GM10266 (cell line): ENCODE data around the gene TNIP2.

Experiments used
- DNase-seq: peaks from one replicate; pipeline ENCODE4 v3.0.0; 2012; ENCODE audit errors: extremely low spot score
- CTCF ChIP-seq: IDR thresholded peaks from 2 replicates; pipeline ENCODE4 v1.5.1; 2012; ENCODE audit warnings: mild to moderate bottlenecking, low read depth; ENCODE audit not compliant: control insufficient read depth, insufficient read depth; ENCODE audit errors: missing control alignments

TNIP2 gene

GRCh38 chr4:2792396-2792710 is 36.2 kb upstream of the TNIP2 start:
- TF ChIP-seq CTCF, result no peak
- no peak for DNase-seq

- TF ChIP-seq CTCF, result no peak
- DNase-seq, result no peak
These were observed 35.6 kb upstream of the TNIP2 start for GRCh38 chr4:2791518-2792395.

GRCh38 chr4:2790583-2791517 is 34.7 kb upstream of the TNIP2 start:
- no peak for DNase-seq

GRCh38 chr4:2789793-2790582 is 33.9 kb upstream of the TNIP2 start:
- TF ChIP-seq CTCF, result no peak
- DNase-seq, result no peak

More at GRCh38 chr4:2790583-2791517, 34.7 kb upstream of the TNIP2 start:
- no peak for TF ChIP-seq CTCF

GRCh38 chr4:2789351-2789750 is 33.2 kb upstream of the TNIP2 start:
- no peak for TF ChIP-seq CTCF
- no peak for DNase-seq

DNA sequence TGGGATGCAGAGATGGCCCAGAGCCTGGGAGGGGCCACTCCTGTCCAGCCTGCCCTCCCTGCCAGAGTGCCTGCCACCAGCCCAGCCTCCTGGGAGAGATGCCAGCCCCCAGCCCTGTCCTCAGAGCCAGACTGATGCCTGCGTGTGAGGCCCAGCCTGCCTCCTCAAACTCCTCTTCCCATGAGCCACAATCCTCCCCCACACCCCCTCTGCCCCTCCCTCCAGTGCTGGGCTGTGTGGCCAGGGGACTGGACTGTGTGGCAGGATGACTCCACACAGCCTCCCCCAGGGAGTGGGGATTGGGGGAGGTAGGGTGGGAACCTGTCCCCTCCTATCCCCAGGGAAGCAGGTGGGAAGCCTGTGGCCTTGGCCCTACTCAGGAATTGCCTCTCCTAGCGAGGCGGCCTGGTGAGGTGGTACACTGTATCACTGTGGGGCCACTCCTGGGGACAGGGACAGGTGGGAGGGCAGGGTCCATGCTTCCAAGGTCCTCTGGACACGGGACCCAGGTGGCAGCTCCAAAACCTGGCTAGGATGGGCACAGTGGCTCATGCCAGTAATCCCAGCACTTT is 32.5 kb upstream of the TNIP2 start:
- TF ChIP-seq CTCF, result no peak
- DNase-seq, result no peak
